Uterus (tissue), 2 donors: ENCODE data around the gene S100A1.
"Not testable (repeated sequence)": the region's sequence is repeated elsewhere in the genome, so short reads cannot be mapped to it uniquely, and the experiment has no call there.

Source experiments
- POLR2A ChIP-seq, 2 donors: fragments of 450-650 bp; IDR thresholded peaks; one replicate each; pipeline ENCODE4 v1.6.1; 2016; ENCODE audit warnings: antibody characterized with exemption in 2 of 2, mild to moderate bottlenecking in 1 of 2, moderate library complexity in 1 of 2
- TF ChIP-seq, protein P1 (sequence below), 4 experiments: fragments of 200-600 bp in 2 of 4; fragments of 450-650 bp in 2 of 4; sonication (generic) in 2 of 4; IDR thresholded peaks; one replicate each; pipeline ENCODE4 v1.5.1; 2016 to 2019; ENCODE audit warnings: antibody characterized with exemption in 4 of 4, mild to moderate bottlenecking in 2 of 4, moderate library complexity in 1 of 4

DNA sequence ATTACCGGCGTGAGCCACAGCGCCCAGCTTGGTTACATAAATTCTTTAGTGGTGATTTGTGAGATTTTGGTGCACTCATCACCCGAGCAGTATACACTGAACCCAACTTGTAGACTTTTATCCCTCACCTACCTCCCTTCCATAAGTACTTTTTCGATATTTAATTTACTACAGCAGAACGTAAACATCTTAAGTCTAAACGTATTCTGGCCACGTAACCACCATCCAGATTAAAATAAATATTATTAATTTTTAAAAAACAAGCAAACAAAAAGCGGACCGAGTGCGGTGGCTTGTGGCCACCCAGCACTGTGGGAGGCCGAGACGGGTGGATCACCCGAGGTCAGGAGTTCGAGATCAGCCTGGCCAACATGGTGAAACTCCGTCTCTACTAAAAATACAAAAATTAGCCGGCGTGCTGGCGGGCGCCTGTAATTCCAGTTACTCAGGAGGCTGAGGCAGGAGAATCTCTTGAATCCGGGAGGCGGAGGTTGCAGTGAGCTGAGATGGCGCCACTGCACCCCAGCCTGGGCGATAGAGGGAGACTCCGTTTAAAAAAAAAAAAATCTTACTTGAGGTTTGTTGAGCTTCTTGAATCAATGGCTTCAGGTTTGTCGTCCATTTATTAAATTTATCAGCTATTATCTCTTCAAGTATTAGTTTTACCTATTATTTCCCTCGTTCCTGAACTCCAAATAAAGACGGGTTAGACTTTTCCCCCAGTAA is 43.6 kb downstream of the S100A1 start:
- TF ChIP-seq POLR2A (IDR thresholded peaks at IDR 0.05), result not testable (repeated sequence)
- TF ChIP-seq, protein P1, sequence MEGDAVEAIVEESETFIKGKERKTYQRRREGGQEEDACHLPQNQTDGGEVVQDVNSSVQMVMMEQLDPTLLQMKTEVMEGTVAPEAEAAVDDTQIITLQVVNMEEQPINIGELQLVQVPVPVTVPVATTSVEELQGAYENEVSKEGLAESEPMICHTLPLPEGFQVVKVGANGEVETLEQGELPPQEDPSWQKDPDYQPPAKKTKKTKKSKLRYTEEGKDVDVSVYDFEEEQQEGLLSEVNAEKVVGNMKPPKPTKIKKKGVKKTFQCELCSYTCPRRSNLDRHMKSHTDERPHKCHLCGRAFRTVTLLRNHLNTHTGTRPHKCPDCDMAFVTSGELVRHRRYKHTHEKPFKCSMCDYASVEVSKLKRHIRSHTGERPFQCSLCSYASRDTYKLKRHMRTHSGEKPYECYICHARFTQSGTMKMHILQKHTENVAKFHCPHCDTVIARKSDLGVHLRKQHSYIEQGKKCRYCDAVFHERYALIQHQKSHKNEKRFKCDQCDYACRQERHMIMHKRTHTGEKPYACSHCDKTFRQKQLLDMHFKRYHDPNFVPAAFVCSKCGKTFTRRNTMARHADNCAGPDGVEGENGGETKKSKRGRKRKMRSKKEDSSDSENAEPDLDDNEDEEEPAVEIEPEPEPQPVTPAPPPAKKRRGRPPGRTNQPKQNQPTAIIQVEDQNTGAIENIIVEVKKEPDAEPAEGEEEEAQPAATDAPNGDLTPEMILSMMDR (IDR thresholded peaks at IDR 0.05), result peak in 1 of 4 experiments; percentile 21
